ENCODE measurements around the gene SLC41A3.
"Not testable (repeated sequence)": the region's sequence is repeated elsewhere in the genome, so short reads cannot be mapped to it uniquely, and the experiment has no call there.

Gene SLC41A3

DNA sequence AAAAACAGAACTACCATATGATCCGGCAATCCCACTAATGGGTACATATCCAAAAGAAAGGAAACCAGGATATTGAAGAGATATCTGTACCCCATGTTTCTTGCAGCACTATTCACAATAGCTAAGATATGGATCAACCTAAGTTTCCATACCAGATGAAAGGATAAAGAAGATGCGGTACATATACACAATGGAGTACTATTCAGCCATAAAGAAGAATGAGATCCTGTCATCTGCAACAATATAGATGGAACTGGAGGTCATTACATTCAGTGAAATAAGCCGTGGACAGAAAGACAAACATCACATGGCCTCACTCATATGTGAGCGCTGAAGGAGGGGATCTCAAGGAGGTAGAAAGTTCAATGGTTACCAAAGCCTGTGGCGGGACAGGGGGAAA lies 3.0 kb downstream of the SLC41A3 start:
- DNase-seq = no peak

DNA sequence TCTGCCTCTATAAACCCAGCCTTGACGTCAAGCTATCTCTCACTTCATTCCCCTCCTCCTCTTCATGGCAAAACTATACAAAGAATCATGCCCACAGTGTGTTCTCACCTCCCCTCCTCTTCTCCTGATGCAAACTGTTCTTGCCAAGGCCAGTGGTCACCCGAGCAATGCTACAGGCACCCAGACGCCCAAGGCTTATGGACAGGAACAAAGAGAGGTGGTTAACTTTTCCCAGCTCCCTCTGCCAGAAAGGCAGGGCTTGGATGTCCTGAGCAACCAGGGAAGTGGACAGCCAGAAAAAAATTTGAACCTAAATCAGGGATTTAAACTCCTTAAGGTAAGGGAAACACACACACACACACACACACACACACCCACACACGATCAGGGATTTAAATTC lies 5.1 kb downstream of the SLC41A3 start:
- no peak for DNase-seq

DNA sequence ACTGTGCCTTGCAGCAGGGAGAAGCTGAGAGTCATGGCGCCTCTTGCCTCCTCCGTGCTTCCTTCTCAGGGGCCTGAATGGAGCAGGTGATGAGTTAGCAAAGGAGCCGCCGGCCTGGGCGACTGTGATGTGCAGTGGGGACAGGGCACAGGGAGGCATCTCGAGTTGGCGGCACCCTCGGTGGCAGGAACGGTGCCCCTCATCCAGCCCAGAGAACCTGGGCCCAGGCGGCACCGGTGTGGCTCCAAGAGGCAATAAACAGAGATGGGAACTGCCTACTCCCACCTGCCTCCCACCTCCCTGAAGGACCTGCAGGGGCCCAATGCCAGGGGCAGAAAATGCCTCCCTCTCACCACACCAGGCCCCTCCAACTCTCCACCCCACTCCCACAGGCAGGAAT lies 6.2 kb downstream of the SLC41A3 start:
- DNase-seq = no peak

DNA sequence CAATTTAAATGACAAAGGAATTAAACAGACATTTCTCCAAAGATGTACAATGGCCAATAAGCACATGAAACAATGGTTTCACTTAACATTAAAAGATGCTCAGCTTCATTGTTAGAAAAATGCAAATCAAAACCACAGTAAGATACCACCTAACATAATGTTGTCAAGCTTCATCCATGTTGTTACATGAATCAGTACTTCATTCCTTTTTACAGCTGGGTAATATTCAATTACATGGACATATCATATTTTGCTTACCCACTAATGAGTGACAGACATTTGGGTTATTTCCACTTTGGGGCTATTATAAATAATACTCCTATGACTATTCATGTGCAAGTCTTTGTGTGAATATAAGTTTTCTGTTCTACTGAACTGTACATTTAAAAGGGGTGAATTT lies 7.8 kb downstream of the SLC41A3 start:
- DNase-seq = no peak

DNA sequence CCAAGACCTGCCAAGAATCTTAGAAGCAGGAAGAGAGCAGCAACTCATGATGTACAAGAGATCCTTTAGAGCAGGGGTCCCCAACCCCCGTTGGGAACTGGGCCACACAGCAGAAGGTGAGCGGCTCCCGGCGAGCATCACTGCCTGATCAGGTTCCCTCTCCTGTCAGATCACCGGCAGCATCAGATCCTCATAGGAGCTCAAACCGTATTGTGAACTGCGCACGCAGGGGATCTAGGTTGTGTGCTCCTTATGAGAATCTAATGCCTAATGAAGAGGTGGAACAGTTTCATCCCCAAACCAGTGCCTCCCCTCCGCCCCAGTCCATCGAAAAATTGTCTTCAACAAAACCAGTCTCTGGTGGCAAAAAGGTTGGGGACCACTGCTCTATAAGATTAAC lies 13.8 kb downstream of the SLC41A3 start:
- DNase-seq = no peak

DNA sequence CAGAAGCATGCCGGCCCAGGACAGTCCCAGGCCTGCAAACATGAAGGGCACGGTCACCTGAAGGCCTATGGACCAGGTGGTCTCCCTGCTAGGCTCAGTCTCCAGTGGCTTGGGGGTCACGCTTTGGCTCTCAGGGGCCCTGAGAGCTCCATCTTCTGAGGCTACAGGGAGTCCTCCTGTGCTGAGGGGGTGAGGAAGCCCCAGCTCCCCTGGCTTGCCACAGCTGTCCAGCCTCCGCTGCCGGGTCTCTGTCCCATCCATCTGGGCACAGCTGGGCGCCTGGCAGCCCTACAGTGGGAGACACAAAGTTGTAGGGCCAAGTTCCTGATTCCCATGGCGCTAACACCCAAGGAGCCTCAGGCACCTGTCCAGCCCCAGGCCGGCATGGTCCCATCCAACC lies 16.0 kb downstream of the SLC41A3 start:
- DNase-seq = no peak

DNA sequence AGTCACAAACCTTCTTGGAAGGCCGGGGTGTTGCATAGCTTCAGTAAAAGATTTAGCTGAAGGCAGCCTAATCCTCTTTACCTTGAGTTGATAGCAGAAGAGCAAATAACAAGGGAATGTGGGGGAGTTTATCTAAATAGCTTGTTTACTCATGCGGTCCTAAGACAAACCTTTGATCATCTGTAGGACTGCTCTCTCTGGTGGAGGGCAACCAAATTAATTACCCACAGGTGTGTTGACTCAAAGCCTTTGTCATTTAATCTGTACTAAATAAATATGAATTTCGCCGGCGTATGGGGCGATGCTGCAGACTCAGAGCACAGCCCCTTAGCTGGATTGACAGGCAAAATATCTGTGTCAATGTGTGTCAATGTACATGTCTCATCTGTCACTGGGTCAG lies 17.2 kb downstream of the SLC41A3 start:
- DNase-seq = not testable (repeated sequence)

DNA sequence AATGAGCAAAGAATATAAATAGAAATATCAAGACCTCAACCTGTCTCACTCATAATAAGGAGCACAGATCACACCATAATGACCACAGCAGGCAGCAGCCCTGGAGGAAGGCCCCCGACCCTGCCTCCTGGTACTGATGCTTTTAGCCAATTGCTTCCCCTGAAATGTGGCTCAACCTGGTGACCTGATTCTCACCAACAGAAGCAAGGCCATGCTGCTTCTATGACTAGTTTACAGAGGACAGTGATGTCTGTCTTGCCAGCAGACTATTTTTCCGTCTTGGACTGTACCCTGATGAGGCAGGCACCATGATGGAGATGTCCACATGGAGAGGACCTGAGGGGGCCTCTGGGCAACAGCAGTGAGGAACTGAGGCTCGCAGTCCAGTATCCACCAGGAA lies 18.0 kb downstream of the SLC41A3 start:
- DNase-seq = no peak

DNA sequence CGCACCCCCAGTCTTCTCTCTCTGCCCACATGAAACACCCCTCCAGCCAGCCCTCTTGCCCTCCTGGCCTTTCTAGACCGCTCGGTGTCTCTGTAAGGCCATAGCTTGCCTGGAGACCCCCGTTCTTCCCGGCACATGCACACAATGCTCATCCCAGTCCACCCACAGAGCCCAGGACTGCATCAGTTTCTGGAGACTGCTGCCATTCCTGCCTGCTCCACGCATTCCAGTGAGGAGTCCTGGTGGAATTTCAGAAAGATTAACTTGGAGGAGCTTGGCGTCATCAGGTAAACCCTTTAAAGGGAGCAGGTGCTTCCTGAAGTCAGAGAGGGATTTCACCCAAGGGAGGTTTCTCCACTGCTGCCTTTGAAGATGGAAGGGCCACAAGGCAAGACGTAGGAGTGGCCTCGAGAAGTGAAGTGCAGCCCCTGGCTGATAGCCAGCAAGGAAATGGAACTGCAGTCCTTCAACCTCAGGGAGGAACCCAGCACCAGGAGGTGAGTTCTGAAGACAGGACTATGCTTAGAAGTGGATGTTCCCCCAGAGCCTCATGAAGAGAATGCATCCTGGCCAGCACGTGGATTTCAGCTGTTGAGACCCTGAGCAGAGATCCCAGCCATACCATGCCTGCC lies 19.2 kb downstream of the SLC41A3 start:
- DNase-seq = no peak

DNA sequence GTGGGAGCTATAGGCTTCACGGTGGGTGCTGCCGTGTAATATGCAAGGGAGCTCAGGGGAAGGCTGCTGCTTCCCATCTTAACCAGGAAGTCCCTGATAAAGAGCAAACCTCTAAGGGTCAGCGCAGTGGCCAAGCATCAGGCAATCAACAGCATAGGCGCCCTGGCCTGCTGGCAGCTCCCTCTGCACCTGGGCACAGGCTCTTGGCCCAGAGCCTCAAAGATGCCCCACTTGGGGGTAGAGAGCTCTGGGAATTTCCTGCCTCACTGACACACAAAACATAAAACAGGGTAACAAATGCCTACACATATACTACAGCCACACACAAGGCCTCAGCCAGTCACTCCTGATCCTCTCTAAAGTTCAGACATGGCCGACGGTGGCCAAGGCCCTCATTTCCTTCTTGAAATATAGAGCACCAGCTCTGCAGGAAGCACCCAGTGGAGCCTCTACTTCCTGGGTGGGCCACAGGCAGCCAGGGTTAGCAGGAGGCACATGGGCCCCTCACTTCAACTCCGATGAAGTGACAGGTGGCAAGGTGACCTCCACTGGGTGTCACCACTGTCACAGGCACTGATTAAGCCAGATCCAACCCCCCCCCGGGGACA lies 20.5 kb downstream of the SLC41A3 start:
- DNase-seq = no peak

DNA sequence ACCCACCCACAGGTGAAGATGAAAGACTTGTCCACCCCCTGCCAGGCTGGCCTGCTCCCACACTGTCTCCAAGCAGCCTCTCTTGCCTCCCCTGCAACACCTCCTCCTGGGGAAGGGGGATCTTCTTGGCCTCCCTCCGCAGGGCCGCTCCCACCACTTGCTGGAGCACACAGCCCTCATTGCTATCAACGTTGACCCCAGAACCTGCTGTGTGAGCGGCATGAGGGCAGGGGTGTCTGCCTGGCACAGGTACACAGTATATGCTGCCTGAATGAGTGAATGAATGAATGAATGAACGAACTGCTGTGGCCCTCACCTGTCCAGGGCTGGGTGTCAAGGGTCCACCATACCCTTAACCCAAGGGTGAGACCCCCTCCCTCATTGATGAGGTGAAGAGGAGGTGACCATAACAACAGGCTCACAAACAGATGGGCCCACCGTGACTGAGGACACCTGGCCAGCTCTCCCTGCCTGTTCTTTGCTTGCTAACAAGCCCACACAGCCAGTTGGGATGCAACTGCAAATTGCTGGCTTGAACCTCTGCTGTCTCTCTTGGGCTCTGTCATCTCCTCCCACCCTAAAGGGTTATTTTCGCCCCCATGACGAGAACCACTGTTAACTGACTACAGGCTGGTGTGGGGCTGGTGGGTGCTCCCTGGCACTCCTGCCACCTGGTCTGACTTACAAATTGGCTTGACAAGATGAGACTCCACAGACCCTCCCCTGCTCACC lies 22.5 kb downstream of the SLC41A3 start:
- no peak for DNase-seq

DNA sequence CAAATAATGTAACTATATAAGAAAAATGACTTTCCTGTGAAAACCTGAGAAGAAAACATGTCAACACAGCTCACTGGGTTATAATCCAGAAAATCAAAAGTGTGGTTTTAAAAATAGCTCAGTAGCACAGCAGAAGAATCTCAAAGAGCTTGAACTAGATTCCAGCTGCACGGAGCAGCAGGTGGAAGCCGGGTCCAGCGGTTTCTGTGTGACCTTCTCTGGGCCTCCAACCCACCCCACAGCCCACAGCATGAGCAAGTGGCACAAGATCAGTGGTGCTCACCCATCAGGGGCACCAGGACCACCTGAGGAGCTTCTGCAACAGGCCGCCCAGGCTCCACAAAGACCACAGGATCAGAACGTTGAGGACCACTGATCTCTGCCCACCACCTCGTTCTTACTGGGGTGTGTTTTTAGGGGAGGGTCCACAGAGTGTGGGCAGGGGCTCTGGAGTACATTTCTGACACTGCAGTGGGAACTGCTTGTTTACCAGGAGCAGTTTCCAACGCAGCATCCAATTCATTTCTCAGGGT lies 23.2 kb downstream of the SLC41A3 start:
- no peak for DNase-seq

DNA sequence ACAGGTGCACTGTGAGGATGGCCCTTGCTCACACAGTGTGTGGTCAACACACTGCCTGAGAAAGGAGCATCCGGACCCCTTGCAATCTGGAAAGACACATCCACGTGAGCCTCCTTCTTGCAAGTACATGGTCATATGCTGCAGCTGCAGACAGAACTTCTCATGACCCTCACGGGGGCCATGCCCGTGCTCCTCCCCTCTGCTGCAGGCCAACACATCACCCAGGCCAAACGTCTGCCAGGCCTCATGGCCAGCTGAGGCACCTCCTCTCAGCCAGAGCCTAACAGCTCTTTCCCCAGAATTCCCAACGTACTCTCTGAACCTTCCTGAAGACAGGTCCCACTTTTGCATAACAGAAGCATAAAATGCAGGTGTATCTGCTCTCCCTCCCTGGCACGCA lies 25.3 kb downstream of the SLC41A3 start:
- no peak for DNase-seq

DNA sequence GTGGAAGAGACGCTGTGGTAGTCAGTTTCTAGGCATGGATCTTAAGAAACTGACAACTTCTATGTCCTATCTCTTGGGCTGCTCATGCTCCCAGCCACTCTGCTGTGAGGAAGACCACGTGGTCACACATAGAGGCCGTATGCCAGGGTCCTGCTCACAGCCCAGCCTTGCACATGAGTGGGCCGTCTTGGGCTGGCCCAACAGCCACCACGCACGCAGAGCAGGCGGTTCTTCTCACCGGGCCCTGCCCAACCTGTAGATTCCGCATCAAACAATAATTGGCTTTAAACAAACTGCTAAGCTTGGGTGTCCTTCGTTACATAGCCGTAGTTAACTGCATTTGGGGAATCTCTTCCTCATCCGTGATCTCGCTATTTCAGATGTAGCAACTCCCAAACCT lies 26.0 kb downstream of the SLC41A3 start:
- DNase-seq = no peak

DNA sequence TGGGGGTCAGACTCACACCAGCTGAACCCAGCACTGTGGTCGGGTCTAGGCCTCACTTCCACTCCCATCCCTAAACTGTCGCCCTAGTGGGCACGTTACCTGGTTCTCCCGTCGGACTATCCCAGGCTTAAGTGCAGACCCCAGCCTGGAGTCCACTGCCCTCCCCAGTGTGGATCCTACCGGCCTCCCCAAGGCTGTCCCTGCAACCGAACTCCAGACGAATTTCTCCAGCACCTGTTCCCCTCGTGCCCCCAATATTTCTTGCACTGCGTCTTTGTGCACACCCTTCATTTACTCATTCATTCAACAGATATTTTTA lies 26.5 kb downstream of the SLC41A3 start:
- DNase-seq = no peak

DNA sequence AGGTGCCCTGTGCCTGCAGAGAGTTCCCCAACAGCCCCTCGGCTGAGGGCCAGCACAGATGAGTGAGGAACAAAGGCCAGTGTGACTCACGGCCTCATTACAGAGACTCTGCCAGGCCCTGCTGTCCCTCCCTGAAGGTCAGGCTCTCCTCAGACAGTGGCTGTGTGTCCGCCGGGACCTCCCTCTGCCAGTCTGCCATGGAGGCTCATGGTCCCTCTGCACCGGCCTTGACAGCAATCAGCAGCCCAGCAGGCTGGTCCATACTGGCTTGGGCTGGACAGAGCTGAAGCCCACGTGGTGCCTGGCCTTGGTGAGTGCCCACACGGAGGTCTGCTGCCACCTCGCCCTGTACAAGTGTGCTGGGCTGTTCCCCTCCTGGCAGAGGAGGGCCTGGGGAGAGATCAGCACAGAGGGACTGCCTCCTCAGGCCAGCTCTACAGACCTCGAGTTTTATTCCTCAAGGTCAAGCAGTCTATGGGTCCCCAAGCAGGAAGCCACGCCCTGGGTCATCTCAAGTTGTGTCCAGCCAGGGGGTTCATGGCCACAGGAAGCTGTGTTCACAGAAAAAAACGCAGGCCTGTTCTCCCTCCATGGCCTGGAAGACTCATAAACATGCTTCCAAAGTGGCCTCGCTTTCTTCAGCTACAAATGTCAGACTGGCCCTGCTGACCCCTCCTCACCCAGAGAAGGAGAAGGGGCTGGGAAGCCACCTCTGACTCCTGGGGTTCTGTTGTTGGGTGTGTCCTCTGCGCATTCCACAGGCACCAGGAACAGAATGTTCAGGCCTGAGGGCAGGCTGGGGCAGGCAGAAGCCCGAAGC lies 27.0 kb downstream of the SLC41A3 start:
- DNase-seq = no peak

DNA sequence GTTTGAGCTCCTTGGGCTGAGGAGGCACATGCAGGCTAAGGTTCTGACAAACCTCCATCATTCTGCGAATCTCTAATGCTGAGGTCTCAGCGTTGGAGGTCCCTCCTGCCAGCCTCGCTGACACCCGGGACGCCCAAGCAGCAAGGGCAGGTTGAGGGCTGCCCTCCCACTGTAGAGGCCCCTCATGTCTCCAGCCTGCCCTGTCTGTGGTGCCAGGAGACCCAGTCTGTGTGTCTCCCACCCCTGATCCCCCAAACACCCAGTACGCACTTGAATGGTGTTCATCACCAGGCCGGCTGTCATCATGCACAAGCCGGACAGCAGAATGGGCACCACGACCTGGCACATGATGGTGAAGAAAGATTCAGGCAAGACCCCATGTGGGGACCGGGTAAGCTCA lies 27.8 kb downstream of the SLC41A3 start:
- DNase-seq = no peak

DNA sequence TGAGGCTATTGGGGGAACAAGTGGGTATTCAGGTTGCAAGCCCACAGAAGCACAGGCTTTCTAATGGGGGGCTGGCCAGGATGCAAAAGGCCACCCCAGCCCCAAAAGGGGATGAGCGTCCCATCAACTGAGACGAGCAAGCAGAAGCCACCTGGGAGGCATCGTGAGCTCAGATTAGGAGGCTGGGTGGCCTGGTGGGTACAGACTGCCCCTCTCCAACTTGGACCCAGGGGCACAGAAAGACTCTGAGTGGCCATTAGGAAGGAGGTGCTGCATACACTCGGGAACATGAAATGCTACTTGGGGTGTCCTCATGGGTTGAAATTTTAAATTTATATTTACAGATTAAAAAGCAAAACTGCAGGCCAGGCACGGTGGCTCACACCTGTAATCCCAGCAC lies 29.1 kb downstream of the SLC41A3 start:
- no peak for DNase-seq

DNA sequence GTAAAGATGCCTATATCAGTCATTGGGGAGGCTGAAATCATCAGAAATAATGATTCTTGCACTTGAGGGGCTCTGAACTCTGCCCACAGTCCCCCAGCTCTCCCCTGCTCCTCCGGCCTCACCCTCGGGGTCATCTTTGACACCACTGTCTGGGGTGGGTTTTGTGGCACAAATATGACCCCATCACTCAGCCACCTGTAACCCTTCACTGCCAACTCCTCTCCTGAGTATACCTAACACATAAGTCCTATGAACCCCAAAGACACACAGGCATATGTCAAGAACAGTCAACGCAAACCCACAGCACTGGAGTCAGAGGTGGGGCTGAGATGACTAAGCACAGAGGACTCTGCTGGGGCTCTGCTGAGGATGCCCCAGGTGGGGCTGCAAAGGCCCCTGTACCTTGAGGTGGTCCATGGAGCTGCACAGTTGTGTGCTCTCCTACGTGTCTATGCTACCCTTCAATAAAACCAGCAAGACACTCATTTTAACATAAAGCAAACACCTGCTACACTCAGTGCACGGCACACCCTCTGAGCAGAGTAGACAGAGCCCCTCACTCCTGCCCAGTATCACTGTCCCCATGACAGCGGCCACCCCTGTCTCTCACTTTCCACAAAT lies 29.9 kb downstream of the SLC41A3 start:
- no peak for DNase-seq

DNA sequence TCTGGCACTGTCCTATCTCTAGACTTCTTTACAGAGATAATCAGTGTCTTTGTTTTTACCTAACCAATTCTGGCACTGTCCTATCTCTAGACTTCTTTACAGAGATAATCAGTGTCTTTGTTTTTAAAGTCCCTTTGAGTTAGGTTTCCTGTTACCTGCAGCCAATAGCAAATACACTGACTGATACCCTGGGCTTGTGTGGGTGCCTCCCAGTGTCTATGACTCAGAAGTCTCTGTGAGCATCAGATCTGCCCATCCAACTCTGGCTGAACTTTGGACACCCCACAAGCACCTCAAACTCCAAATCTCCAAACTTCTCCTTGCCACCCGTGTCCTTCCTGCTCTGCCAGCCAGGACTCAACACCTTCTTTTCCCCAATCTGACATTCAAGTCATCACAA lies 30.4 kb downstream of the SLC41A3 start:
- no peak for DNase-seq

DNA sequence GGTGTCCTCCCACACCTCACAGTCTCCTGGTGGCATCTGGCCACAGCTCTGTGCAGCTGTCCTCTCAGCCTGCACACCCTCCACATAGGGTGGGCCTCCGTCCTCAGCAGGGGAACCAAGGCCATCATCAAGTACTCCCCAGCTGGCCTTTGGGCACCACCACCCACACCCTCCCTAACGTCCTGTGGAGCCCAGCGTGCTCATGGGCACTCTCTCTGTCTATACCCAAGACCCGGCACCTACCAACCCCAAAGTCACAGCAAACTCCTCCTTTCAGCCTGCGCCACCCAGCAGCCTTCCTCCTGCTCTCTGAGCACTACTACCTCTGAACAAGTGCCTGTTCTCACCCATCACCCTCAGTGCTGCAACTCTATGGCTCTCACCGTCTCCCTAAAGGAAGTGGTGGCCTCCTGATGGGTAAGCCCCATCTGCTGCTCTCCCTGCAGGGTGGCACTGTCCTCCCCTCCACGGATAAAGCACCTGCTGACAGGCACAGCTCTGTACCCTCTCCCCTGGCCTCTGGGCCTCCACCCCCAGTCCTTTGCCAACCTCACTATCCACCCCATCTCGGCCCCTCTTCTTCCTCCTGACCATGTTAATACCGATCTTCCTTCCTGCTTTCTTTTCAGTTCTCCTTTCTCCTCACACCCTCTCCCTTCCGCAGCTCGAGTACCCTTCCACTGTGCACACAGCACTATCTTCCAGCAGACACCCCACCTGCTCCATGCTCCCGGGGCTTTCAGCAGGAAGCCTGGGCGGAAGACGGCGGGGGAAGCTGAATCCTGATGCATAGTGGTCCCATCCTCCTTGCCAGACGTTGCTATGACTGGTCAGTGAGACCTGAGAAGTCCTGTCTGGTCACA lies 31.5 kb downstream of the SLC41A3 start:
- no peak for DNase-seq

DNA sequence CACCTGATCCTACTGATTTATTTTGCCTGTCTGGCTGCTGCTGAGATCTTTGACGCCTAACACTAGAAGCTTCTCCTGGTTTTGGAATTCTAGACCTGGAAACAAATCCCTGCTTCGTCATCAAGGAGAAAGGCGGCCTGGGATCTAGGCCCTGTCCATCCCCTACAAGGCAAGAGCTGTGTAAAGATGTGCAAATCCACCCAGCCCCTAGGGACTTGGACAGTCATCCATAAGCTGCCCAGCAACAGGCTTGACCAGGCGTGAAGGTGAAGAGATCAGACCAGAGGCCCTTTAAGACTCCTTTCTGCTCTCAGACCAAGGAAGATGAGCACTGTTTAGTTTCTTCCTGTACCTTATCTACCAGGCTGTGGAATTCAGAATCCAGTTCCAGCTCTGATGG lies 32.2 kb downstream of the SLC41A3 start:
- no peak for DNase-seq
